ENCODE data around the gene YAP1.

GRCh38 chr11:102120437-102120973 lies 10.3 kb downstream of the YAP1 start:
- TF ChIP-seq, protein P1, sequence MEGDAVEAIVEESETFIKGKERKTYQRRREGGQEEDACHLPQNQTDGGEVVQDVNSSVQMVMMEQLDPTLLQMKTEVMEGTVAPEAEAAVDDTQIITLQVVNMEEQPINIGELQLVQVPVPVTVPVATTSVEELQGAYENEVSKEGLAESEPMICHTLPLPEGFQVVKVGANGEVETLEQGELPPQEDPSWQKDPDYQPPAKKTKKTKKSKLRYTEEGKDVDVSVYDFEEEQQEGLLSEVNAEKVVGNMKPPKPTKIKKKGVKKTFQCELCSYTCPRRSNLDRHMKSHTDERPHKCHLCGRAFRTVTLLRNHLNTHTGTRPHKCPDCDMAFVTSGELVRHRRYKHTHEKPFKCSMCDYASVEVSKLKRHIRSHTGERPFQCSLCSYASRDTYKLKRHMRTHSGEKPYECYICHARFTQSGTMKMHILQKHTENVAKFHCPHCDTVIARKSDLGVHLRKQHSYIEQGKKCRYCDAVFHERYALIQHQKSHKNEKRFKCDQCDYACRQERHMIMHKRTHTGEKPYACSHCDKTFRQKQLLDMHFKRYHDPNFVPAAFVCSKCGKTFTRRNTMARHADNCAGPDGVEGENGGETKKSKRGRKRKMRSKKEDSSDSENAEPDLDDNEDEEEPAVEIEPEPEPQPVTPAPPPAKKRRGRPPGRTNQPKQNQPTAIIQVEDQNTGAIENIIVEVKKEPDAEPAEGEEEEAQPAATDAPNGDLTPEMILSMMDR (IDR thresholded peaks at IDR 0.05), result no peak
- no peak for TF ChIP-seq POLR2A (IDR thresholded peaks at IDR 0.05)

All from uterus (tissue), 2 donors.